Measurements from ENCODE around the gene HOXC10.

Gene HOXC10

DNA sequence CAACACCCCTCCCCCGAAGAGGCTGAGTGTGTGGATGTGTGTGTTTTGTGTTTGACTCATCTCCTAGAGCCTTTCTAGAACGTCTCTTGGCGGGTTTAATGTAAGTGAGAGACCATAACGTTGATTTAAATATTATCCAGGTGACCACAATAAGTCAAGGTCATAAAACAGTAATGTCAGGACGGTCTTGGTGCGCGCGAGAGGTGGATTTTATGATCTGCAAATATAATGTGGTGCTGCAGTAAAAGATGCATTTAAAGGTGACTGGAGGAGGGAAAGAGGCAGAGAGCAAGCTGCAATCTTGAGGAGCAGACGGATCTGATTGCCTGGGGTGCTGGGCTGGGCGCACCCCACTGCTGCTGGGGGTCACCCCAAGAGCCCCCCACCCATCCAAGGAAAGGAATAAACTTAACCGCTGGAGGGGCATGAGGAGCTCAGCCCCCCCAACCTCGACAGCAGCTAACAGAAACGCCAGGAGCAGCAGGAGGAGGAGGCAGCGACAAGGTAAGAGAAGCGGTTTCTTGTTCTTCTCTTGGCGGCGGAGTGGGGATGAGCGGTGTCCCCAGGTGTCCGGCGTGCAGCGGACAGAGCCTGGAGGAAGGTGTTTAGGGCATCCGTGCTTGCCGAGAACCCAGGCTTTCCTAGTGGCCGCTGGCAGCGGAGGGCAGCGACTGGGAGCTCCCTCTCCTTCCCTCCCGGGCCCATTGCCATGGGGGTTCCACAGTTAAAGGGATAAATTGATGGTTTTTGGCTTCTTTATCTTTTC is 5.5 kb downstream of the HOXC10 start:
- no peak for DNase-seq (ENCODE audit: low read depth in 2 of 3, low spot score in 1 of 3)

DNA sequence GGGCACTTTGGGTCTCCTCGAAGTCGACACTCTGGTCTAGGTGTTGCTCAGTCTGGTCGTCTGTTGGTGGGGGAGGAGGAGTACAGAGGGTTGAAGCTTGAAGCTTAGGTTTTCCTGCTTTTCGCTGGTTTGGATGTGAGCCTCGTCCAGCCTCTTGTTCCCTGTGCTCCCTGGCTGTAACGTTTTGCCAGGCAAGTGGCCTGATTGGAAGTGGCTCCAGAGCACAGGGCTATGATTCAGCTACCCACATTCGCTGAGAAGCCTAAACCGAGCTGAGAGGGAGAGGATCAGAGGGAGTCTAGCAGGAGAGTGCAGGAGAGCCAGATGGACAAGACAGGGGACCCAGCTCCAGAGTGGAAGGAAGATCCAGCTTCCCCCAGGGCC is 6.1 kb downstream of the HOXC10 start:
- no peak for DNase-seq (ENCODE audit: low read depth in 2 of 3, low spot score in 1 of 3)

DNA sequence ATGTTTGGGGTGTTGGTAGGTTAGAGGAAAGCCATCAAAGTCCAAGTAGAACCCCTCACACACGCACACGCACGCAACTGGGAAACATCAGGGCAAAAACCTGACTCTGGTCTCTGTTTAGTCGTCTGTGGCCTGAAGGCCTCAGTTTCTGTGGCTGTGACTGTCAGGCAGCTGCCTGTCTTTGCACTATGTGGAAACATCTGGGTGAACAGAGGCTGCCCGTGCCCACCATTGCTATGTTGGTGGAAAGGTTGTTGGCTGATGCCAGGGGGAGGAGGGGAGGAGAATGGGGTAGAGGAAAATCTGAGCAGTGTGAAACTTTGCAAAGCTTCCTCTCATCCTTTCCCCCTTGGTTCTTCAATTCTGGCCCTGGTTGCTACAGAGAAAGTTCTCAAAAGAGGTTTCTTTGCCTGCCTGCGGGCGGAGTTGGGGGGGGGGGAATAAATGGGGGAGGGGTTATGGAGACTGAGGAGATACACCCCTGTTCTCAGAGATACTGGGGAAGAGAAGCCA is 7.5 kb downstream of the HOXC10 start:
- DNase-seq (ENCODE audit: low read depth in 2 of 3, low spot score in 1 of 3), result no peak

DNA sequence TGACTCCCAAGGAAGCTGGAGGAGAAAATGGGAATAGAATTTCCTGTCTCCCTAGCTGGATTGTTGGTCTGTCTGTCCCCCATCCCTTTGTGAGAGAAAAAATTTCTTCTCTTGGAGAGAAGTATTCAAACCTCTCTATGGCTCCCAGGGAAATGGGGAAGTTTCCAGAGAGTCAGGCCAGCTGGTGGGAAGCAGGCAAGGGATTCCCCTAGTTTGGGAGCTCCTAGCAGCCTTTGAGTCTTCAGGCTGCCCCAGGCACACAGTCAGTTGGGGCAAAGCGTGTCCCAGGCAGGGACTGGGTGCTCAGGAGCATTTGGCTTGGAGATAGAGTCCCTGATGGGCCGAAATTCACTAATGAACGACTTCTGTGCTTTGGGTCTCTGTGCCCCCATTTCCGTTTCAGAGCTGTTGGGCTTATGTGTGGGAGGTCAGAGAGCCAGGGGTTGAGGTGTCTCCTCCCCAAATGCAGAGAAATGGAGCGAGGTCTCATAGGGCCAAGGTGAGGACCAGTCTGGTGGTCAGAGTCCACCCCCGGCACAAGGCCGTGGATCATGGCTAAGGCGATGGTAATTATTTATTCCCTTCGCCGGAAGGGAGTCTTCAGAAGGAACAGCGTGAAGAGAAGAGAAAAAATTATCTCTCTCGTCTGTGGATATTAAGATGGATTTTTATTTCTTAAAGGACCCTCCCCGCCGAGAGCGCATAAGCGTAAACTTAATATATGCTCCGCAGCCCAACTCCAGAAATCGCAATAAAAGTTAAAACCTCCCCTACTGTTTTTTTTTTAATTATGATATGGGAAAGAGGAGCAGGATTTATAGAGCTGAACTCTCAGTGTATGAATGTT is 8.4 kb downstream of the HOXC10 start:
- DNase-seq (ENCODE audit: low read depth in 2 of 3, low spot score in 1 of 3), result no peak

DNA sequence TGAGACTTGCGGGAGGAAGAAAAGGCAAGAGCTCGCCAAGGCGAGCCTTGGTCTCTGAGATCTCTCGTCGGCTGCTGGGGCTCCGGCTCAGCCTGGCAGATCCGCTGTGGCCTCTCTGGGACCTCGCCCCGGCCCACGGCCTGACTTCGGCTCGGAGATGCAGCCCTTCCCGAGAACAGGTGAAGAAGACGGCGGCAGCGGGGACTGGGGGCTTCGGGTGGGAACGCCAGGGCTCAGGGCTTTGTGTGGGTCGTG is 9.0 kb downstream of the HOXC10 start:
- no peak for DNase-seq (ENCODE audit: low read depth in 2 of 3, low spot score in 1 of 3)

DNA sequence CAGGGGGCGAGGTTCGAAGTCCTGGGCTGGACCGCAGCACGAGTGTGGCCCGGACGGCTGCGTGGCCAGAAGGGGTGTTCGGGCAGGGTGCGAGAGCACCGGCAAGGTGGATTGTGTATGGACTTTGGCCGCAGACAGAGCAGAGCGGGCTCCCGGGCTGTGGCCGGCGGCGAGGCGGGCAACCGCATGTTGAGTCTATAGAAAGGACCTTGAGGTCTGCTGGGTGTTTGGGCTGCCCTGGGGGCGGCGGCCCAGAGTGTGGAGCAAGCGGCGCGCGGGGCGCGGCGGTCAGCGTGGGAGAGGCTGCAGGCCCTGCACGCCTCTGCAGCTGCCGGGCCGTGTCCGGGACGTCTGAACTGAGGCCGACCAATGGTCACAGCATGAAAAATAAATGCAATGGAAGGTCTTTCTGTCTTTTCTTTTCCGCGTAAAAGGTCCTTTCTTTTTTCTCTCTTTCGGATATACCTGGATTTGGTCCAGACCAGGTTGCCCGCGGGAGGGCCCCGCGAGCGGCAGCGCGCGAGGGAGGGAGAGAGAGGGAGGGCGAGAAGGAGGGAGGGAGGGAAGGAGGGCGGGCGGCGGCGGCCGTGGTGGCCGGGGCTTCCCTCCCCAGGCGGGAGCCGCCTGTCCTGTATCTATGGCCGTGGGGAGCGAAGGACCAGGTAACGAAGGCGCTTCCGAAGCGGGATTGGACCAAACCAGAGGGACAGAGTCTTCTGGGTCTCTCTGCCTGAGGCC is 9.5 kb downstream of the HOXC10 start:
- no peak for DNase-seq (ENCODE audit: low read depth in 2 of 3, low spot score in 1 of 3)

DNA sequence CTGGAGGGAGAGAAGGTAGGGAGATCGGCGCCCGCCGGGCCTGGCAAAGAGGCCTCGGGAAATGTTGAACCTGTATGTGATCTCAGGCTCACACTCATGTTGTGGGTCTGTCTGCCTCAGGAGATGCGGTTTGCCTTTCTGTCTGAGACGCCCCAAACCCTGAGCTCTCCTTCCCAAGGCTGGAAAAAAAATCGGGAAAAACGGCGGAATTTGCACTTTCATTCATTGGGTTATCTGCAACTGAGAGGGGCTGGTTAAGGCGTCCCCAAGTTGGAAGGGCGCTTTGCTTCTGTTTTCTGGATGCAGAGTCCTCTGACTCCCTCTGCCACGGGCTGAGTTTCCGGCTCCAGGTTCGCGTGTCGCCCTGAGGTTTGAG is 10.0 kb downstream of the HOXC10 start:
- no peak for DNase-seq (ENCODE audit: low read depth in 2 of 3, low spot score in 1 of 3)

DNA sequence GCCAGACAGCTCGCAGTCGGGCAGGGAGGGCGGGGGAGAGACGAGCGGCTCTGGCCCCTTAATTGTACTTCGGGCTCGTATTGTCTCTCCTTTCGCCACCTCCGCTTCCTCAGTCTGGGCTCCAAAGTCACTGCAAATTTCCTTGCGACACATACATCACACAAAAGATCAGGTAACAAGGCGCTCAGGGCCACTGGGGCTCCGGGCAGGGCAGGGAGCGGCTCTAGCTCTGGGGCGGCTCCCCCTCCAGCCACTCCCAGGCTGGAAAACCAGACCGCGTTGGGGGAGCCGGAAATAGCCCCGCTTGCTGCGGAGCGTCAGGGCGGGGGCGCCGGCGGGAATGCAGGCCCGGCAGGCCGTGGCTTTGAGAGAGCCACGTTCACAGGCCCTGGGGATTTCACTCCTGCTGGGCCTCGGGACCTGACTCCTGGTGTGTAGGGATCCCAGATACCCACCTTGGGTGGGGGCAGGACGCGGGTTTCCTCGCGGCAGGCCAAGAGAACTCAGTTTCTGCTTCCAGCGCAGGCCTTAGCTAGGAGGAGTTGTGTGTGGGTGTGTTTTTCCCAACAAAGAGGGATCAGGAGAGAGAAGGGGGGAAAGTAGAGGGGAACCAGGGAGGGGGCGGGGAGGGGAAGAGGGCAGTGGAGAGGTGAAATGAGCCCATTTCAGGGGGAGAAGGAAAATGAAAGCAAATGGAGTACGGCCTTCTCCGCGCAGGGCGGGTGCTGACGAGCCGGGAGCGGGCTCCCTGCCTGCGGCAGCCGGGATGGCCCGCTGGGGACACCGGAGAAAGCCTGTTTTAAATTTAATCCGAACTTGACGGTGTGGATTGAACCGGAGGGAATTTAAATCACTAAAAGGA is 10.7 kb downstream of the HOXC10 start:
- DNase-seq (ENCODE audit: low read depth in 2 of 3, low spot score in 1 of 3), result no peak

DNA sequence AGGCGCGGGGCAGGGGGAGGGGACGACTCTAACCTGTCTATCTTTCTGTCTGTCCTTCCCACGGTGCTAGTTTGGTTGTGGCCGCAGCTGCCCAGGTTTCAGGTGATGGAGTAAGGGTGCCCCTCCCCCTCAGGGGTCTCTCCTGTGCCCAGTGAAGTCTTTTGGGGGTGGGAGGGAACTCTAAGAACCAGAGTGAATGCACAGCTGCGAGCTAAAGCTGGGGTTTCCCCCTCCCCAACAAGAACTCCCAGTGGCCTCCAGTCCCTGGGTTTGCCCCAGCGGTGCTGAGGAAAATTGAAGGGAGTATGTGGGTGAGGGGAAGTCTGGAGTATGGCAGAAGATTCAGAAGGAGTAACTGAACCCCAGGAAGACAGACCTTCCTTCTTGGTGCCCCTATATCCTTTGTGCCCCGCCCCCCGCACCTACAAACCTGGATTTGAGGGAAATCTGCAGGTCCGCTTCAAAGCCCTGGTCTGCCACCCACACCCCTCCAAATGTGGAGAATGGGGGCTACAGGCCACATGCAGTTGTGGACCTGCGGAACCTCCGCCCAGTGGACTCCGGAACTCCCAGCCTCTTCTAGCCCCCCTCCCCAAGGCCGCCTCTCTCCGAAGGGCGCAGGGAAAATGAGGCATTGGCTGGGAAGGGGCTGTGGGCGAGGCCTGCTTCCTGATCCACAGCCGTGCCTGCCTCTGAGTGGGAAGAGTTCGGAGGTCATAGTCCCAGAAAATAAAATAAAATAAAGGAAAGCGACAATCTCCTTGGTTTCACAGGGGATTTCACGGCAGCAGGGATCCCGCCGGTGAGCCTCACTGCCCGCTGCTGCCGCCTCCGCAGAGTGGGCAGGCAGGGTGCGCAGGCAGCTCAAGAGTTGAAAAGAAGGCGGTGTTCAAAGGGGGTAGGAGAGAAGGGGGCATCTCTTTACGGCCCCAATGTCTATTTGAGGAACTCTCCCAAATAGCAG is 11.6 kb downstream of the HOXC10 start:
- no peak for DNase-seq (ENCODE audit: low read depth in 2 of 3, low spot score in 1 of 3)

DNA sequence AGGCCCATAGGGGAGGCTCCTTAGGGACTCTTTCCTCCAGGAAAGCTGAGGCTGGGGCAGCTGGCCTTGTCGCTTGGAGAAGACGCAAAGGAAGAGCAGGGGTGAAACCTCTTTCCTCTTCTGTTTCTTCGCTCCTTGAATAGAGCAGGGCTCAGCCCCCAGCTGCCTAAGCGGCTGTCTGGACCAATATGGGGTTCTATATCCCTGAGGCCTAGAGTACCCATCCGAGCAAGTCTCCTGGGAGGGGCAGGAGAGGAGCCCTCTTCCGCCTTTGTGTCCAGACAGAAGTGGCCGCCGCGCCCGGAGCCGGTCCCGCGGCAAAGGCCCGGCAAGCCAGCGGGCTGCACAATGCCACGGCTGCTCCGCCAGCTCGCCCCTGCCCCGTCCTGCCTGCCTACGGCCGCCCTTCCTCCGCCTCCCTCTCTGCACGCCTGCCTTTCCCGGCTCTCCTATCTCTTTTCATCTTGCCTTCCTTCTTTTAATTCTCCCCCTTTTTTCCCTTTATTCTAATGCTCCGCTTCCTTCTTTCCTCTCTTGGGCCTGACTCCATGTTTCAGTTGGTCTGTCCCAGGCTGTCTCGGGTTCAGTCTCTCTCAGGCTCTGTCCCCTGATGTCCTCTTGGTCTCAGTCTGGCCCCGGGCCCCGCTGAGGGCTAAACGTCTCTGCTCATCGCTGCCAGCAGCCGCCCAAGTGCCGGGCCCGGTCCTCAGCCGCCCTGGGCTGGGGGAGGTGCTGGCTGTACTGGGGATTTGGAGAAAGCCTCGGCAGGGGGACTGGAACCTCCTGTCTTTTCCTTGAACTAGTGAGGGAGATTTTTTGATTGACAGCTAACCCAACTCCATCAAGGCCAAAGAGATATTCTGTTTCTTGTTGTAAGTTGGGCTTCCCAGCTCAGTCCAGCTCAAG is 12.5 kb downstream of the HOXC10 start:
- no peak for DNase-seq (ENCODE audit: low read depth in 2 of 3, low spot score in 1 of 3)

DNA sequence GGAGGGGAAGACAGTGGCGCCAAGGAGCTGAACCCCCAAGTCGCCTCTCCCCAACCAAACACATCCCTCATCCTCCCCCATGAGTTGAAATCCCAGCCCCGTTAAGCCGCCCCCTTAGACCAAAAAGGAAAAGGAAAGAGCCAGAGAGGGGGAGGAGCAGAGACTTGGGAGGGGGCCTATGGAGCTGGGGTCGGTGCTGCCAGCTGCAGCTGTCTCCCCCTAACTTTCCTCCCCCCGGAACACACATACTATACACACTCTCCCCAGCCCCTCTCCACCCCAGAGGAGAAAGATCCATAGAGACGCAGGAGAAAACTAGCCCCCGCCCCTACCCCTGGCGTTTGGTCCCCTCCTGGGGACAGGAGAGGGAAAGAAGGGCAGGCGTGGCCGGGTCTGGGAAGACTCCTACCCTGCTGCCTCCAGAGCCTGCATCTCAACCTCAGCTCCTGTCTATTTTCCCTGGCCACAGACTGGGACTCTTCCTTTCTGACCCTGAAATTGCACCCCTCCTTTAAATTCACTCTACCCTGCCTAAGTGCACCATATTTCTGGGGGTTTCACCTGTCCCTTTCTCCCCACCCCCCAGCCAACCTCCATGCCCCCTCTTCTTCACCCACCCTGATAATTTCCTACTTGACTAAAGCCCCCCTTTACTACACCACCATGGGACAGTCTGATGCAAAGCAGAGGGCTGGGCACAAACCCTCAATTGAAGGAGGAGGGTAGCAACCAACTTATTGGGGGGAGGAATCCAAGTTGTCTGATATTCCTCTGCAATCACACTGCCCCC is 13.4 kb downstream of the HOXC10 start:
- DNase-seq (ENCODE audit: low read depth in 2 of 3, low spot score in 1 of 3), result no peak

DNA sequence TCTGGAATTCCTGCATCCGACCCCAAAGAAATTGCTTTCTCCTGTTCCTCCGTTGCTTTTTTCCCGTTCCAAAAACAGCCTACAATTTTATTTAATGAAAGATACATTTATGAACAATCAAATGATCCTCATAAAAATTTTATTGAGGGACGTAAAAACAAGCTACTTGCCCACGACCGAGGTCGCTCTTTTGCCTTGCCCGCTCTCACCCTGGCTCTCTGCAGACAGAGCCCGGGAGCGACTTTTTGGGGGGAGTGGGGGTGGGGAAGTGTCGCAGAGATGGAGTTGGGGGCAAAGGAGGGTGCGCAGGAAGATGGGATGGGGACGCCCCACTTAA is 13.9 kb downstream of the HOXC10 start:
- DNase-seq (ENCODE audit: low read depth in 2 of 3, low spot score in 1 of 3), result no peak

DNA sequence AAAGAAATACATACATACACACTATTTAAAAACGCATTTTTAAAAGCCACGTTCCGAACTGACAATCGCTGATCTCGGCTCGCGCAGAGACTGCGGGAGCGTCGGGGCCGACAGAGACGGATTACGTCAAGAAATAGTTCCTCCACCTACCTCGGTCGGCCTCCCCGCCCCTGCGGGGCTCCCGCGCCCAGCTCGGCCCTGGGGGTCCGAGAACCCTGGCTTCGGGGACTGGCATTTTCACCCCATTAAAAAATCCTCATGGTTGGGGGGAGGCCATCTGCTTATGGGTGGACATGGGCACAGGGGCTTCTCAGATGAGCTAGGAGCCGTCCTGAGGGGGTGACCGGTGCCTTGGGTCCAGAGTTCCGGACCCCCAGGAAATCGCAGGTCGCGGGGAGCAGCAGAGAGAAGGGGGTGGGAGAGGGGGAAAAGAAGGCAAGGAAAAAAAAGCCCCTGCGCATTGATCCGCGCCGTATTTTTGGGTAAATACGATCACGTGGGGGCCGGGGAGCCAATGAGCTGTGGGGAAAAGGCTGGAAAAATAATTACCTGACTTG is 14.7 kb downstream of the HOXC10 start:
- no peak for DNase-seq (ENCODE audit: low read depth in 2 of 3, low spot score in 1 of 3)

DNA sequence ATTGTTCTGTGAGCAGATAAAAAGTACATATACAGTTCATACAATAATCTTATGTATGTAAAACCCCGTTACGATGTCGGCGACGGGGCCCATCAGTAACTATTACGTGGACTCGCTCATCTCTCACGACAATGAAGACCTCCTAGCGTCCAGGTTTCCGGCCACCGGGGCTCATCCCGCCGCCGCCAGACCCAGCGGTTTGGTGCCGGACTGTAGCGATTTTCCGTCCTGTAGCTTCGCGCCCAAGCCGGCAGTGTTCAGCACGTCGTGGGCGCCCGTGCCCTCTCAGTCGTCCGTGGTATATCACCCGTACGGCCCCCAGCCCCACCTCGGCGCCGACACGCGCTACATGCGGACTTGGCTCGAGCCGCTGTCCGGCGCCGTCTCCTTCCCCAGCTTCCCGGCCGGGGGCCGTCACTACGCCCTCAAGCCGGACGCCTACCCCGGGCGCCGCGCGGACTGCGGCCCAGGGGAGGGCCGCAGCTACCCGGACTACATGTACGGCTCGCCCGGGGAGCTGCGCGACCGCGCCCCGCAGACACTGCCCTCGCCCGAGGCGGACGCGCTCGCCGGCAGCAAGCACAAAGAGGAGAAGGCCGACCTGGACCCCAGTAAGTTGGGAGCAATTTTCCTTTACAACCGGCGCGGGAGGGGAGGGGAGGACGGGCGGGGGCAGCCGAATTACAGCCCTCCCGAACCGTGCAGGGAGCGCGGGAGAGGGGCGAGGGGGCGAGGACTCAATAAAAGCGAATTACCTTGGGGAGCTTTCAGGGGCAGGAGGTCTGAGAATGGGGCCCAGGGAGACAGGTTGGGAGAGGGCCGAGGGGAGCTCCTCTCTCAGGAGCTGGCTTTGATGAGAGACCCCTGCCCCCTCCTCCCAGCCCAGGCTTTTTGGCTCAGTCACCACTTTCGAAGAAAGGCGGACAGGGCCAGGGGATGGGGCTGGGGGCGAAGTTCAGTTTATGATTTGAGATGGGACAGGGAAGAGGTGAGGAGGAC is 15.5 kb downstream of the HOXC10 start, which contains the start of gene HOXC9:
TSS of gene HOXC9 (plus strand) at position 46 of the 999 bp plus-strand sequence. CDS start at position 74, 28 bp downstream.
- no peak for DNase-seq (ENCODE audit: low read depth in 2 of 3, low spot score in 1 of 3)

DNA sequence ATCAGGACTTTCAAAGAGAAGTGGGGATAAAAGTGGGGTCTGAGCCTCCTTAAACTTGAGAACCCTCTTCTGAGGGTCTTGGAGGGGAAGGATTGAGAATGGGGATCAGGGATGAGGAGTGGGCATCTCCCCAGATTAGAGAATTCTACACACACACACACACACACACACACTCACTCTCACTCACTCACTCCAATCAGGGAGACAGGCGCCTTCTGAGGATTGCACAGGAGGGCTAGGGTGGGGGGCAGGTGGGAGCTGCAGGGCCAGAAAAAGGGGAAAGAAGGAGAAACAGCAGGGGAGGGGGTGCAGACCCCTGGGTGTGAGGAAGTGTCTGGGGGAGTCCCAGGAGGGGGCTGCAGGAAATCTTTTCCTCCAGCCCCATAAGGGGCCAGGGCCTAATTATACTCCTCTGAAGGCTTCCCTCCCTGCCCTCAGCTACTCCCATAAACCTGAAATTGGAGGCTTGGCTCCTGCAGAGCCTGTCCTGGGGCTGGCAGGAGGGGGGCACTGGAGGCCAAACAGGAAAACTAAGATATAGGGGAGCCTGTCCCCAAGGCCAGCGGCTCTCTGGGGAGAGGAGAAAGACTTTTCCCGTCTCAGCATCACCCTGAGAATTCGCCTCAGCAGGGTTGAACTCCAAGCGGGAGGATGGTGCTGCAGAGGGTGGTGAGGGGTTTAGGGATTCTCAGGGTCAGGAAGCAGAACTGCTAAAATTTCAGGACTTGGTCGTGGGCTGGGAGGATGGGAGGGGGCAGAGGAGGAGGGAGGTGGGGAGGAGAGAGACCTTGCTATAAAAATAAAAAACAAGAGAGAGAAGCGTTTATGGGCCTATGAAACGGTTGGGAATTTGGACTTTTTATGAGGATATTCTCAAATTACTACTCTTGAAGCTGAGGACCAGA is 16.6 kb downstream of the HOXC10 start:
- DNase-seq (ENCODE audit: low read depth in 2 of 3, low spot score in 1 of 3), result no peak

All from stimulated activated CD4-positive, alpha-beta T cell treated with anti-CD3 and anti-CD28 coated beads, Interleukin-12 subunit alpha, Interleukin-12 subunit beta, amount 100 ng/mL, for 48 hours (primary cell).